H9 (cell line): ENCODE data around the gene MEPCE. TPM values are rescaled to one million over a fixed set of nuclear protein-coding genes. Genes with fewer than 3 reads are reported as not detected.

Experiments used
- DNase-seq: peaks from one replicate; pipeline ENCODE4 v3.0.0-alpha.2; 2017
- H2AFZ ChIP-seq: one replicate; pipeline ENCODE4 v1.6.1; 2013; ENCODE audit warnings: mild to moderate bottlenecking, low read length, control low read depth, moderate library complexity
- H2AK5ac ChIP-seq: 2 replicates; pipeline ENCODE4 v1.6.1; 2013; ENCODE audit warnings: low read length, control low read depth, mixed read lengths; ENCODE audit not compliant: insufficient read length
- H2BK120ac ChIP-seq: one replicate; pipeline ENCODE4 v1.6.1; 2013; ENCODE audit warnings: low read depth, mild to moderate bottlenecking, low read length, control low read depth, inconsistent platforms; ENCODE audit not compliant: poor library complexity, severe bottlenecking
- H2BK12ac ChIP-seq: 2 replicates; pipeline ENCODE4 v1.6.1; 2013; ENCODE audit warnings: low read length, control low read depth, mixed read lengths, low read depth; ENCODE audit not compliant: insufficient read length
- H2BK15ac ChIP-seq: 2 replicates; pipeline ENCODE4 v1.6.1; 2013; ENCODE audit warnings: low read depth, low read length, control low read depth
- H2BK20ac ChIP-seq: one replicate; pipeline ENCODE4 v1.6.1; 2013; ENCODE audit warnings: low read depth, mild to moderate bottlenecking, low read length, control low read depth, inconsistent platforms; ENCODE audit not compliant: poor library complexity, severe bottlenecking
- H2BK5ac ChIP-seq: 2 replicates; pipeline ENCODE4 v1.6.1; 2013; ENCODE audit warnings: low read length, control low read depth, mixed read lengths; ENCODE audit not compliant: insufficient read length
- H3K14ac ChIP-seq: 2 replicates; pipeline ENCODE4 v1.6.1; 2013; ENCODE audit warnings: low read length, control low read depth; ENCODE audit not compliant: insufficient read depth
- H3K18ac ChIP-seq: 2 replicates; pipeline ENCODE4 v1.6.1; 2013; ENCODE audit warnings: low read depth, mild to moderate bottlenecking, mixed read lengths, low read length, control low read depth; ENCODE audit not compliant: insufficient read length
- H3K23ac ChIP-seq: 2 replicates; pipeline ENCODE4 v1.6.1; 2013; ENCODE audit warnings: low read length, control low read depth, mixed read lengths, low read depth; ENCODE audit not compliant: insufficient read length
- H3K23me2 ChIP-seq: 2 replicates; pipeline ENCODE4 v1.6.1; 2013; ENCODE audit warnings: low read depth, mild to moderate bottlenecking, mixed read lengths, low read length, control low read depth; ENCODE audit not compliant: insufficient read length, poor library complexity, severe bottlenecking
- H3K27ac ChIP-seq: 2 replicates; pipeline ENCODE4 v1.5.1; 2013; ENCODE audit warnings: low read length, control low read depth, mixed read lengths, low read depth; ENCODE audit not compliant: insufficient read length
- H3K27me3 ChIP-seq: 2 replicates; pipeline ENCODE4 v1.6.1; 2013; ENCODE audit warnings: low read length, control low read depth, inconsistent platforms; ENCODE audit not compliant: insufficient read depth
- H3K4ac ChIP-seq: 2 replicates; pipeline ENCODE4 v1.6.1; 2013; ENCODE audit warnings: low read depth, mild to moderate bottlenecking, control low read depth, inconsistent platforms, low read length, moderate library complexity
- H3K4me1 ChIP-seq: 2 replicates; pipeline ENCODE4 v1.6.1; 2013; ENCODE audit warnings: low read length, control low read depth, inconsistent platforms; ENCODE audit not compliant: insufficient read depth
- H3K4me2 ChIP-seq: 2 replicates; pipeline ENCODE4 v1.6.1; 2013; ENCODE audit warnings: low read length, control low read depth, mixed read lengths; ENCODE audit not compliant: insufficient read length, insufficient read depth
- H3K56ac ChIP-seq: 2 replicates; pipeline ENCODE4 v1.6.1; 2013; ENCODE audit warnings: low read depth, mild to moderate bottlenecking, mixed read lengths, low read length, control low read depth; ENCODE audit not compliant: insufficient read length
- H3K79me1 ChIP-seq: 2 replicates; pipeline ENCODE4 v1.6.1; 2013; ENCODE audit warnings: low read depth, mild to moderate bottlenecking, moderate library complexity, low read length, control low read depth, inconsistent platforms; ENCODE audit not compliant: insufficient read depth, poor library complexity, severe bottlenecking
- H3K79me2 ChIP-seq: 2 replicates; pipeline ENCODE4 v1.6.1; 2013; ENCODE audit warnings: low read length, control low read depth, inconsistent platforms; ENCODE audit not compliant: insufficient read depth
- H3K9ac ChIP-seq: 2 replicates; pipeline ENCODE4 v1.6.1; 2013; ENCODE audit warnings: low read length, control low read depth, mixed read lengths; ENCODE audit not compliant: insufficient read length; ENCODE audit errors: extremely low read depth
- H3K9me3 ChIP-seq: one replicate; pipeline ENCODE4 v1.6.1; 2013; ENCODE audit warnings: low read depth, low read length, inconsistent platforms; ENCODE audit not compliant: control insufficient read depth
- H3T11ph ChIP-seq: one replicate; pipeline ENCODE4 v1.6.1; 2013; ENCODE audit warnings: mild to moderate bottlenecking, low read length, control low read depth, inconsistent platforms
- H4K20me1 ChIP-seq: one replicate; pipeline ENCODE4 v1.6.1; 2013; ENCODE audit not compliant: control insufficient read depth, insufficient read length, insufficient read depth
- H4K5ac ChIP-seq: 2 replicates; pipeline ENCODE4 v1.6.1; 2013; ENCODE audit warnings: low read depth, mild to moderate bottlenecking, mixed read lengths, low read length, control low read depth; ENCODE audit not compliant: insufficient read length
- H4K8ac ChIP-seq: replicated peaks from 2 replicates; pipeline ENCODE4 v1.6.1; 2013; ENCODE audit warnings: low read length, control low read depth, mixed read lengths, low read depth; ENCODE audit not compliant: insufficient read length
- H4K91ac ChIP-seq: 2 replicates; pipeline ENCODE4 v1.6.1; 2013; ENCODE audit warnings: low read depth, mild to moderate bottlenecking, moderate library complexity, mixed read lengths, low read length, control low read depth; ENCODE audit not compliant: insufficient read length
- H3K27ac Mint-ChIP-seq, 3 experiments: 2 replicates in 2 of 3; 3 replicates in 1 of 3; pipeline ENCODE4 v1.8.0; 2020 to 2021; ENCODE audit warnings: mixed read lengths in 3 of 3, mild to moderate bottlenecking in 1 of 3, moderate library complexity in 1 of 3
- H3K27me3 Mint-ChIP-seq: 2 replicates; pipeline ENCODE4 v1.8.0; 2021; ENCODE audit warnings: low read depth, mild to moderate bottlenecking, moderate library complexity, mixed read lengths
- H3K36me3 Mint-ChIP-seq, 3 experiments: 2 replicates in 2 of 3; 3 replicates in 1 of 3; pipeline ENCODE4 v1.8.0; 2020 to 2021; ENCODE audit warnings: low read depth in 3 of 3, mixed read lengths in 3 of 3; ENCODE audit not compliant: insufficient read depth in 1 of 3
- H3K4me1 Mint-ChIP-seq, 2 experiments: 2 replicates each; pipeline ENCODE4 v1.8.0; 2020; ENCODE audit warnings: mixed read lengths in 2 of 2
- H3K4me3 Mint-ChIP-seq, 2 experiments: 2 replicates in 1 of 2; 3 replicates in 1 of 2; pipeline ENCODE4 v1.8.0; 2020 to 2021; ENCODE audit warnings: mild to moderate bottlenecking in 2 of 2, mixed read lengths in 2 of 2, moderate library complexity in 1 of 2
- H3K9me3 Mint-ChIP-seq, 2 experiments: 2 replicates in 1 of 2; 3 replicates in 1 of 2; pipeline ENCODE4 v1.8.0; 2020; ENCODE audit warnings: mild to moderate bottlenecking in 2 of 2, mixed read lengths in 2 of 2, moderate library complexity in 1 of 2
- WGBS: extraction: QIAGEN DNeasy Blood & Tissue Kit; methylation state at CpG from one replicate; pipeline ENCODE4 v1.1.7; 2013; ENCODE audit warnings: missing lambda C conversion rate, low lambda C conversion rate, mixed read lengths; ENCODE audit not compliant: insufficient read length; ENCODE audit errors: extremely low coverage; 5-methylcytosine and 5-hydroxymethylcytosine counted together
- total RNA-seq: library from RNA; stranded (reverse); gene quantifications from 2 replicates; pipeline ENCODE4 v1.2.1, GENCODE V29; 2021
- TF ChIP-seq, protein P1 (sequence below): fragments of 200-600 bp; sonication (generic); conservative IDR thresholded peaks from 3 replicates; pipeline ENCODE4 v1.8.0; 2021; ENCODE audit warnings: antibody characterized with exemption, mild to moderate bottlenecking

The MEPCE gene
- total RNA-seq, 1 experiment from 2014 or later: 68.0 TPM

- Histone ChIP-seq H2BK120ac (no peak overlapping the region), H2AFZ (no peak overlapping the region), H3K23me2 (no peaks in the 10 kb centered on the region), H3K4ac (no peak overlapping the region), H3K79me2 (no peaks in the 10 kb centered on the region), H3K27ac (no peak overlapping the region), H3K23ac (no peak overlapping the region), H3K27me3 (no peaks in the 10 kb centered on the region), H2BK12ac (no peak overlapping the region), H3K18ac (no peak overlapping the region), H2BK5ac (no peak overlapping the region), H2BK20ac (no peak overlapping the region), H2BK15ac (no peak overlapping the region), H3K4me1 (no peaks in the 10 kb centered on the region), H4K8ac (no peak overlapping the region), H3K4me2 (peak overlapping the region; percentile 10), H3K56ac (no peak overlapping the region), H3K14ac (no peak overlapping the region), H3K9ac (no peak overlapping the region), H2AK5ac (no peak overlapping the region), H4K91ac (no peak overlapping the region), H4K20me1 (peaks cover 4% of the 10 kb centered on the region), H3K79me1 (no peaks in the 10 kb centered on the region), H3K9me3 (no peaks in the 10 kb centered on the region), H4K5ac (no peak overlapping the region), H3T11ph (no peak overlapping the region)
- 0 out of 5 replicates have a peak overlapping the region, but pooled peaks of 1 of the 2 experiments have one; percentile 14 for H3K4me3 Mint-ChIP-seq
- H3K27me3 Mint-ChIP-seq: peaks cover 7% of the 10 kb centered on the region
- no peaks in the 10 kb centered on the region for H3K9me3 Mint-ChIP-seq
- H3K36me3 Mint-ChIP-seq: peaks cover 0 to 3% (median 0%) of the 10 kb centered on the region in 3 experiments; a peak in 1 of 7 replicates
- H3K27ac Mint-ChIP-seq: no peak overlapping the region
- TF ChIP-seq, protein P1, sequence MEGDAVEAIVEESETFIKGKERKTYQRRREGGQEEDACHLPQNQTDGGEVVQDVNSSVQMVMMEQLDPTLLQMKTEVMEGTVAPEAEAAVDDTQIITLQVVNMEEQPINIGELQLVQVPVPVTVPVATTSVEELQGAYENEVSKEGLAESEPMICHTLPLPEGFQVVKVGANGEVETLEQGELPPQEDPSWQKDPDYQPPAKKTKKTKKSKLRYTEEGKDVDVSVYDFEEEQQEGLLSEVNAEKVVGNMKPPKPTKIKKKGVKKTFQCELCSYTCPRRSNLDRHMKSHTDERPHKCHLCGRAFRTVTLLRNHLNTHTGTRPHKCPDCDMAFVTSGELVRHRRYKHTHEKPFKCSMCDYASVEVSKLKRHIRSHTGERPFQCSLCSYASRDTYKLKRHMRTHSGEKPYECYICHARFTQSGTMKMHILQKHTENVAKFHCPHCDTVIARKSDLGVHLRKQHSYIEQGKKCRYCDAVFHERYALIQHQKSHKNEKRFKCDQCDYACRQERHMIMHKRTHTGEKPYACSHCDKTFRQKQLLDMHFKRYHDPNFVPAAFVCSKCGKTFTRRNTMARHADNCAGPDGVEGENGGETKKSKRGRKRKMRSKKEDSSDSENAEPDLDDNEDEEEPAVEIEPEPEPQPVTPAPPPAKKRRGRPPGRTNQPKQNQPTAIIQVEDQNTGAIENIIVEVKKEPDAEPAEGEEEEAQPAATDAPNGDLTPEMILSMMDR: peak; percentile 78
- H3K4me1 Mint-ChIP-seq: peaks cover 8 to 14% of the 10 kb centered on the region in 2 experiments; a peak in 3 of 4 replicates
- no CpG with 5 or more reads among the region's 17 CpGs for WGBS
- peak; percentile 80 for DNase-seq
These were observed 36.2 kb downstream of the MEPCE start for GRCh38 chr7:100465702-100466311.
